K562 (cell line): ENCODE results near the gene RGL4. TPM values are rescaled to one million over a fixed set of nuclear protein-coding genes. Genes with fewer than 3 reads are reported as not detected.
A peak's percentile ranks its signal among the peaks of the same experiment; 100 is the strongest.

Source experiments
- HCFC1 ChIP-seq: IDR thresholded peaks from 2 replicates; pipeline ENCODE4 v1.6.1; 2012; ENCODE audit warnings: low read depth, low read length, improper control_type of control experiment
- MCM3 ChIP-seq: fragments of 450-650 bp; IDR thresholded peaks from 2 replicates; pipeline ENCODE4 v1.6.1; 2016
- REST ChIP-seq, 2 experiments: fragments of 450-650 bp; formaldehyde crosslinking in 1 of 2; IDR thresholded peaks; 2 replicates each; pipeline versions ENCODE4 v1.4.0 to v1.6.1; 2014 to 2020; ENCODE audit warnings: mild to moderate bottlenecking in 2 of 2, borderline replicate concordance in 1 of 2, low read depth in 1 of 2
- SAFB ChIP-seq: fragments of 200-400 bp; formaldehyde crosslinking; IDR thresholded peaks from 2 replicates; pipeline ENCODE4 v1.6.1; 2017; ENCODE audit warnings: low read depth, low read length, borderline replicate concordance
- ZNF3 ChIP-seq: fragments of 250-450 bp; sonication (Bioruptor Pico); IDR thresholded peaks from 2 replicates; pipeline ENCODE4 v1.5.0; 2021; ENCODE audit warnings: mild to moderate bottlenecking, moderate library complexity
- polyA plus RNA-seq, 8 experiments: library from polyadenylated mRNA; depleted of rRNA in 4 of 8; stranded (reverse) in 5 of 8; unstranded in 3 of 8; fragments of >200 nt; fragmentation: Nextera tagmentation in 2 of 8; fragmentation: Illumina TruSeq in 1 of 8; extraction: Ambion mirVana in 2 of 8; extraction: Trizol in 1 of 8; gene quantifications; 2 replicates each; pipeline versions ENCODE4 v1.2.1 to v1.2.3, GENCODE V29; 2011 to 2014; ENCODE audit warnings: inconsistent platforms in 1 of 8, missing spikeins in 1 of 8
- total RNA-seq, 7 experiments: library from RNA; depleted of rRNA in 6 of 7; stranded (reverse); fragments of >200 nt in 6 of 7; fragmentation: Illumina TruSeq in 2 of 7; extraction: Trizol in 2 of 7; gene quantifications; 2 replicates each; pipeline versions ENCODE4 v1.2.1 to v1.2.3, GENCODE V29; 2011 to 2021; ENCODE audit warnings: low replicate concordance in 1 of 7
- TF ChIP-seq, protein P1 (sequence below): fragments of 200-600 bp; sonication (generic); IDR thresholded peaks from one replicate; pipeline ENCODE4 v1.6.1; 2012; ENCODE audit warnings: mild to moderate bottlenecking, low read depth, low read length, inconsistent platforms

Gene RGL4
- total and polyA plus RNA-seq, 9 of the 15 experiments (the other 6 are each of a cell fraction or from before 2014, with no cell fraction given), result not detected

DNA sequence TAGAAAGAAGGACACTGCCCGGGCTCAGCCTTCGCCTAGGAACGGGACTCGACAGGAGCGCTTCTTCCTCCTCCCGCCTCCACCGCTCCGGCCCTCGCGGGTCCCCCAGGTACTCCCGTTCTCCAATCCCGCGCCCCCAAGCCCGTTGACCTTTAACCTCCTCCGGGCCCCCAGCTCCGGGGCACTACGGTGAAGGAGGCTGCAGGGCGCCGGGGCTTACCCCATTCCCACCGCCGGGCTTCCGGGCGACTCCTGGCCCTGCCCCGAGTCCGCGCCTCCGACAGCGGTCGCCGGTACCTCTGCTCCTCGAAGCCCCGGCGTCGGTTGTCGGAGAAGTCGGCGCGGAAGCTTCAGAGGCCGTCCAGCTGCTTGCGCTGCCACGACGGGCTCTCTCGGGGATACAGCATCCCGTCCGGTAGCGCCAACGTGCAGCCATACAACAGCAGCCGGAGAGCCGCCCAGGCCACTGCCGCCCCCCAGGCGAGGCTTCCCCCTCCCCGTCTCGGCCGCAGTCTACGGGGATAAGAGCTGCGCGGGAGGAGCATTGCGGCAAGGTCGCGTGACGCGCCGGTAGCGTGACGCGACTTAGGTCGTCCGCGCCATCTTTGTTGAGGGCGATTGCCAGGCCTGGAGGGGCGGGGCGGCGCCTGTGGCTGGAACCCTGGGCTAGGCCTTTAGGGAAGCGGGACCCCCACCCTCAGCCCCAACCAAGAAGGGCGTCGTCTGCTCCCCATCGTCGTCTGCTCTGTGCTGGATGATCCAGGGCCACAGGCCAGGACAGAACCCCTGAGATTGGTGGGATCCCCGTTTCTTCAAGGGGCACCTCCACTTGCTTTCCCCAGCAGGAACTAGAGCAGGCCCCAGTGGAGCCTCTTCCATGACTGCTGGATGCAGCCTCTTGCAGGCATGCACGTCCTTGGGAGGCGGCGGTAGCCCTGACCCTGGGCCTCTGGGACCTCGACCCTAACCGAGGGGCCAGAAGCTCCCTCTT is 26.3 kb downstream of the RGL4 start (continued):
- TF ChIP-seq, protein P1, sequence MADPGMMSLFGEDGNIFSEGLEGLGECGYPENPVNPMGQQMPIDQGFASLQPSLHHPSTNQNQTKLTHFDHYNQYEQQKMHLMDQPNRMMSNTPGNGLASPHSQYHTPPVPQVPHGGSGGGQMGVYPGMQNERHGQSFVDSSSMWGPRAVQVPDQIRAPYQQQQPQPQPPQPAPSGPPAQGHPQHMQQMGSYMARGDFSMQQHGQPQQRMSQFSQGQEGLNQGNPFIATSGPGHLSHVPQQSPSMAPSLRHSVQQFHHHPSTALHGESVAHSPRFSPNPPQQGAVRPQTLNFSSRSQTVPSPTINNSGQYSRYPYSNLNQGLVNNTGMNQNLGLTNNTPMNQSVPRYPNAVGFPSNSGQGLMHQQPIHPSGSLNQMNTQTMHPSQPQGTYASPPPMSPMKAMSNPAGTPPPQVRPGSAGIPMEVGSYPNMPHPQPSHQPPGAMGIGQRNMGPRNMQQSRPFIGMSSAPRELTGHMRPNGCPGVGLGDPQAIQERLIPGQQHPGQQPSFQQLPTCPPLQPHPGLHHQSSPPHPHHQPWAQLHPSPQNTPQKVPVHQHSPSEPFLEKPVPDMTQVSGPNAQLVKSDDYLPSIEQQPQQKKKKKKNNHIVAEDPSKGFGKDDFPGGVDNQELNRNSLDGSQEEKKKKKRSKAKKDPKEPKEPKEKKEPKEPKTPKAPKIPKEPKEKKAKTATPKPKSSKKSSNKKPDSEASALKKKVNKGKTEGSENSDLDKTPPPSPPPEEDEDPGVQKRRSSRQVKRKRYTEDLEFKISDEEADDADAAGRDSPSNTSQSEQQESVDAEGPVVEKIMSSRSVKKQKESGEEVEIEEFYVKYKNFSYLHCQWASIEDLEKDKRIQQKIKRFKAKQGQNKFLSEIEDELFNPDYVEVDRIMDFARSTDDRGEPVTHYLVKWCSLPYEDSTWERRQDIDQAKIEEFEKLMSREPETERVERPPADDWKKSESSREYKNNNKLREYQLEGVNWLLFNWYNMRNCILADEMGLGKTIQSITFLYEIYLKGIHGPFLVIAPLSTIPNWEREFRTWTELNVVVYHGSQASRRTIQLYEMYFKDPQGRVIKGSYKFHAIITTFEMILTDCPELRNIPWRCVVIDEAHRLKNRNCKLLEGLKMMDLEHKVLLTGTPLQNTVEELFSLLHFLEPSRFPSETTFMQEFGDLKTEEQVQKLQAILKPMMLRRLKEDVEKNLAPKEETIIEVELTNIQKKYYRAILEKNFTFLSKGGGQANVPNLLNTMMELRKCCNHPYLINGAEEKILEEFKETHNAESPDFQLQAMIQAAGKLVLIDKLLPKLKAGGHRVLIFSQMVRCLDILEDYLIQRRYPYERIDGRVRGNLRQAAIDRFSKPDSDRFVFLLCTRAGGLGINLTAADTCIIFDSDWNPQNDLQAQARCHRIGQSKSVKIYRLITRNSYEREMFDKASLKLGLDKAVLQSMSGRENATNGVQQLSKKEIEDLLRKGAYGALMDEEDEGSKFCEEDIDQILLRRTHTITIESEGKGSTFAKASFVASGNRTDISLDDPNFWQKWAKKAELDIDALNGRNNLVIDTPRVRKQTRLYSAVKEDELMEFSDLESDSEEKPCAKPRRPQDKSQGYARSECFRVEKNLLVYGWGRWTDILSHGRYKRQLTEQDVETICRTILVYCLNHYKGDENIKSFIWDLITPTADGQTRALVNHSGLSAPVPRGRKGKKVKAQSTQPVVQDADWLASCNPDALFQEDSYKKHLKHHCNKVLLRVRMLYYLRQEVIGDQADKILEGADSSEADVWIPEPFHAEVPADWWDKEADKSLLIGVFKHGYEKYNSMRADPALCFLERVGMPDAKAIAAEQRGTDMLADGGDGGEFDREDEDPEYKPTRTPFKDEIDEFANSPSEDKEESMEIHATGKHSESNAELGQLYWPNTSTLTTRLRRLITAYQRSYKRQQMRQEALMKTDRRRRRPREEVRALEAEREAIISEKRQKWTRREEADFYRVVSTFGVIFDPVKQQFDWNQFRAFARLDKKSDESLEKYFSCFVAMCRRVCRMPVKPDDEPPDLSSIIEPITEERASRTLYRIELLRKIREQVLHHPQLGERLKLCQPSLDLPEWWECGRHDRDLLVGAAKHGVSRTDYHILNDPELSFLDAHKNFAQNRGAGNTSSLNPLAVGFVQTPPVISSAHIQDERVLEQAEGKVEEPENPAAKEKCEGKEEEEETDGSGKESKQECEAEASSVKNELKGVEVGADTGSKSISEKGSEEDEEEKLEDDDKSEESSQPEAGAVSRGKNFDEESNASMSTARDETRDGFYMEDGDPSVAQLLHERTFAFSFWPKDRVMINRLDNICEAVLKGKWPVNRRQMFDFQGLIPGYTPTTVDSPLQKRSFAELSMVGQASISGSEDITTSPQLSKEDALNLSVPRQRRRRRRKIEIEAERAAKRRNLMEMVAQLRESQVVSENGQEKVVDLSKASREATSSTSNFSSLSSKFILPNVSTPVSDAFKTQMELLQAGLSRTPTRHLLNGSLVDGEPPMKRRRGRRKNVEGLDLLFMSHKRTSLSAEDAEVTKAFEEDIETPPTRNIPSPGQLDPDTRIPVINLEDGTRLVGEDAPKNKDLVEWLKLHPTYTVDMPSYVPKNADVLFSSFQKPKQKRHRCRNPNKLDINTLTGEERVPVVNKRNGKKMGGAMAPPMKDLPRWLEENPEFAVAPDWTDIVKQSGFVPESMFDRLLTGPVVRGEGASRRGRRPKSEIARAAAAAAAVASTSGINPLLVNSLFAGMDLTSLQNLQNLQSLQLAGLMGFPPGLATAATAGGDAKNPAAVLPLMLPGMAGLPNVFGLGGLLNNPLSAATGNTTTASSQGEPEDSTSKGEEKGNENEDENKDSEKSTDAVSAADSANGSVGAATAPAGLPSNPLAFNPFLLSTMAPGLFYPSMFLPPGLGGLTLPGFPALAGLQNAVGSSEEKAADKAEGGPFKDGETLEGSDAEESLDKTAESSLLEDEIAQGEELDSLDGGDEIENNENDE, result no peak
- TF ChIP-seq REST (IDR thresholded peaks at IDR 0.05; ENCODE audit: borderline replicate concordance), result peak; percentile 39
- TF ChIP-seq REST (CRISPR knock-in tag; IDR thresholded peaks at IDR 0.05; ENCODE audit: low read depth), result no peak
- peak; percentile 92 for TF ChIP-seq HCFC1
- no peak for TF ChIP-seq MCM3
- no peak for TF ChIP-seq ZNF3
- no peak for TF ChIP-seq SAFB
